Common myeloid progenitor, CD34-positive (primary cell): Measurements from ENCODE around the gene SETD3.
A peak's percentile ranks its signal among the peaks of the same experiment; 100 is the strongest.

ENCODE experiments used
- CTCF ChIA-PET: fragments of 350-600 bp; sonication (Branson Sonifier 250); formaldehyde crosslinking; loops from one replicate; lab custom pipeline; 2021; ENCODE audit warnings: antibody characterized with exemption; lab: Charles Lee
- POLR2A ChIA-PET: fragments of 350-600 bp; sonication (Branson Sonifier 250); formaldehyde crosslinking; loops from one replicate; lab custom pipeline; 2021; ENCODE audit warnings: antibody characterized with exemption; lab: Charles Lee
- DNase-seq, 3 donors: peaks; one replicate each; pipeline versions ENCODE4 v3.0.0 to v3.0.0-alpha.2; 2013
- H3K27ac ChIP-seq, 2 experiments: 1 replicate in 1 of 2; 2 replicates in 1 of 2; pipeline ENCODE4 v1.7.0; 2013; ENCODE audit warnings: inconsistent platforms in 2 of 2, low read length in 2 of 2, mild to moderate bottlenecking in 2 of 2, low read depth in 1 of 2, moderate library complexity in 1 of 2; ENCODE audit not compliant: severe bottlenecking in 2 of 2, insufficient read depth in 1 of 2, poor library complexity in 1 of 2
- H3K27me3 ChIP-seq, 5 experiments: replicated peaks in 2 of 5; 1 replicate in 3 of 5; 2 replicates in 2 of 5; pipeline versions ENCODE4 v1.6.1 to v1.7.0; 2013; ENCODE audit warnings: low read length in 4 of 5, mild to moderate bottlenecking in 2 of 5, moderate library complexity in 2 of 5, inconsistent platforms in 1 of 5; ENCODE audit not compliant: insufficient read depth in 5 of 5, control insufficient read depth in 4 of 5
- H3K36me3 ChIP-seq, 4 experiments: 1 replicate in 2 of 4; 2 replicates in 2 of 4; pipeline versions ENCODE4 v1.6.1 to v1.7.0; 2013; ENCODE audit warnings: low read length in 3 of 4, control low read depth in 1 of 4, mild to moderate bottlenecking in 1 of 4; ENCODE audit not compliant: control insufficient read depth in 4 of 4, insufficient read depth in 4 of 4
- H3K4me1 ChIP-seq, 4 experiments: 1 replicate in 3 of 4; 2 replicates in 1 of 4; pipeline versions ENCODE4 v1.6.1 to v1.7.1; 2013; ENCODE audit warnings: low read length in 3 of 4, mild to moderate bottlenecking in 3 of 4, control low read depth in 1 of 4, inconsistent platforms in 1 of 4, moderate library complexity in 1 of 4; ENCODE audit not compliant: control insufficient read depth in 4 of 4, insufficient read depth in 4 of 4; ENCODE audit errors: control extremely low read depth in 1 of 4
- H3K4me3 ChIP-seq, 7 experiments: 1 replicate in 4 of 7; 2 replicates in 3 of 7; pipeline versions ENCODE4 v1.5.1 to v1.7.0; 2013; ENCODE audit warnings: mild to moderate bottlenecking in 7 of 7, low read length in 6 of 7, moderate library complexity in 6 of 7, inconsistent platforms in 2 of 7, low read depth in 2 of 7, control low read depth in 1 of 7; ENCODE audit not compliant: insufficient read depth in 4 of 7, control insufficient read depth in 1 of 7; ENCODE audit errors: extremely low read depth in 1 of 7
- H3K9me3 ChIP-seq, 5 experiments: 1 replicate in 4 of 5; 2 replicates in 1 of 5; pipeline versions ENCODE4 v1.6.1 to v1.7.1; 2013; ENCODE audit warnings: low read length in 4 of 5, mild to moderate bottlenecking in 2 of 5, inconsistent platforms in 1 of 5, low read depth in 1 of 5, moderate library complexity in 1 of 5; ENCODE audit not compliant: control insufficient read depth in 4 of 5, insufficient read depth in 2 of 5; ENCODE audit errors: control extremely low read depth in 1 of 5
- WGBS: methylation state at CpG from one replicate; pipeline ENCODE4 v1.1.5; 2013; ENCODE audit not compliant: insufficient coverage; 5-methylcytosine and 5-hydroxymethylcytosine counted together

Gene SETD3

GRCh38 chr14:99481745-99482099 is 1.1 kb upstream of the SETD3 start:
- WGBS = 0% methylated on average over 15 of the region's 17 CpGs
- ChIA-PET POLR2A (no interaction called here), CTCF (interaction anchor here (1.6 kb wide), 1 partner anchor 10 kb away, joined by 7 read pairs; no protein-coding TSS in a partner anchor)
- H3K4me3 ChIP-seq = peak overlapping the region; percentile 81 to 100 (median 99)
- peak overlapping the region; percentile 90 to 94 for H3K27ac ChIP-seq
- peaks cover 11 to 36% (median 25%) of the 10 kb centered on the region in 4 experiments for H3K4me1 ChIP-seq
- no peaks in the 10 kb centered on the region for H3K9me3 ChIP-seq
- H3K36me3 ChIP-seq = no peaks in the 10 kb centered on the region
- H3K27me3 ChIP-seq = no peaks in the 10 kb centered on the region
- DNase-seq = peak; percentile 36 to 71 (median 59)

GRCh38 chr14:99480917-99481744 is 472 bp upstream of the SETD3 start, which contains the start of gene CCNK:
CCNK (plus strand) TSS chr14:99481409; CDS start chr14:99492678, 11,269 bp downstream.
- POLR2A ChIA-PET = no interaction called here
- under 1% methylated on average over 73 of the region's 82 CpGs for WGBS
- peak within 1 kb of the TSS; percentile 91 to 100 (median 99) for H3K4me3 ChIP-seq

DNA sequence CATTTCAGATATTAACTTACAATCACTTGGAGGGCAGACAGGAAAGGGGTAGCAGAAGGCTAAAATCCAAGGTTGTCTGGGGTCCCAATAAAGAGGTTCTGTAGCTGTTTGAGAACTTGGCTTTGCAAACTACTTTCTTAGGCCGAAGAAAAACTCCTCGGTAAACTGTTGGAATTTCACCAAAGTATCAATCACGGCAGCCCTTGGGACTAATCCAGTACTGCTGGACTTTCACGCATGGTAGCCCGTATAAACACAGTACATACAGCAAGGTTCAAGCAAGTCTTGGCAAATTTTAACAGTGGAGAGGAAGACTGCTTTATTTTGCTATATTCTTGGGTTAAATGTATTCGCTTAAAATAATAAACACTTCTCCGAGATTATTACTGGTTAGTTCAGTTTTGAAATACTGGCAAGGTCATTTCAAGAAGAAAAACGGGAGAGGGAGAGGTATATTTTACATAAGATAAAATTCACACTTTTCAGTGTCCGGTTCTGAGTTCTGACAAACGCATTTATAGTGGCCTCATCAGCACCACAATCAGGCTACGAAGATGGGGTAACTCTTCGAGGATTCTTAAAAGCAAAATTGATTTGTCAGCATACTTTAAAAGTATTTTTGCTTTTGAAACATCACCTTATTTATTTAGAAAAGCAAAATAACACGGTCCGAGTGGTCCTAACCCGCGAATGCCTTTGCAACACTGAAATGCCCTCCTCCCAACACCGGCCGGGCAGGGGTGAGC is 1.3 kb downstream of the SETD3 start:
- Histone ChIP-seq H3K4me1 (peaks cover 11 to 42% (median 27%) of the 10 kb centered on the region in 4 experiments), H3K27me3 (no peaks in the 10 kb centered on the region), H3K27ac (peak overlapping the region; percentile 21 to 77), H3K36me3 (peaks cover 0 to 4% (median 0%) of the 10 kb centered on the region in 4 experiments), H3K4me3 (peak overlapping the region; percentile 73 to 99 (median 85)), H3K9me3 (no peaks in the 10 kb centered on the region)
- WGBS = 35% methylated on average over 11 of the region's 18 CpGs
- ChIA-PET POLR2A (no interaction called here), CTCF (no interaction called here)
- no peak for DNase-seq

More at GRCh38 chr14:99480917-99481744, 472 bp upstream of the SETD3 start, which contains the start of gene CCNK:
- CTCF ChIA-PET = no interaction called here
- H3K27ac ChIP-seq = peak within 1 kb of the TSS; percentile 90 to 94
- no peaks in the 10 kb centered on the region for H3K9me3 ChIP-seq
- DNase-seq = peak; percentile 100
- no peaks in the 10 kb centered on the region for H3K36me3 ChIP-seq
- H3K4me1 ChIP-seq = peaks cover 11 to 41% (median 27%) of the 10 kb centered on the region in 4 experiments
- H3K27me3 ChIP-seq = no peaks in the 10 kb centered on the region

GRCh38 chr14:99478128-99478527 is 2.5 kb downstream of the SETD3 start:
- Histone ChIP-seq H3K27ac (no peak overlapping the region), H3K4me3 (no peak overlapping the region), H3K4me1 (peaks cover 14 to 40% (median 26%) of the 10 kb centered on the region in 4 experiments), H3K9me3 (no peaks in the 10 kb centered on the region), H3K36me3 (peaks cover 0 to 4% (median 0%) of the 10 kb centered on the region in 4 experiments), H3K27me3 (no peaks in the 10 kb centered on the region)
- ChIA-PET CTCF (interaction anchor here (0.9 kb wide), 1 partner anchor 38 kb away, joined by 3 read pairs; no protein-coding TSS in a partner anchor), POLR2A (no interaction called here)
- 93% methylated on average over 3 of the region's 4 CpGs for WGBS
- no peak for DNase-seq

DNA sequence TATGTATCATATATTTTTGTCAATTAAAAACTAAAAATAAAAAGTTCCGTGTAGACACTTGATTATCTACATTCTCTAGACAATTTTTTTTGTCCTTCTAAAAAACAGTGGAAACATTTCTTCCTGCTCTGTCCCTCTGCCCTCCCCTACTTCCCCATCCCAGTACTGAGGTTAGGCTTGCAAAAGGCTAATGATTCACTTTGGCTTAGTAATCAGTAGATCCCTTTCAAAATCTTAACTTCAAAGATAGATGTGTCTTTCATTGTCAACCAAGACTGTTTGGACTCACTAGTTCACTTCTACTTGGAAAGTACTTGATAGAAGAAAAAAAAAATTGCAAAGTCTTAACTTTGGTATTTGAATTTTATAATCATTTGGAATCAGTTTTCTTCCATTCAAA is 3.8 kb downstream of the SETD3 start:
- CTCF ChIA-PET = interaction anchor here (0.9 kb wide), 1 partner anchor 37 kb away, joined by 3 read pairs; no protein-coding TSS in a partner anchor
- Histone ChIP-seq H3K4me3 (peak overlapping the region in 1 of 7 experiments; percentile 17), H3K27ac (no peak overlapping the region), H3K4me1 (peaks cover 10 to 31% (median 17%) of the 10 kb centered on the region in 4 experiments), H3K9me3 (no peaks in the 10 kb centered on the region), H3K36me3 (peaks cover 0 to 4% (median 0%) of the 10 kb centered on the region in 4 experiments), H3K27me3 (no peaks in the 10 kb centered on the region)
- 0% methylated on average over 1 of the region's 1 CpG for WGBS
- peak; percentile 15 to 30 (median 25) for DNase-seq
- POLR2A ChIA-PET = no interaction called here

- ChIA-PET CTCF (interaction anchor here (1.1 kb wide), 1 partner anchor 11 kb away, joined by 3 read pairs; no protein-coding TSS in a partner anchor), POLR2A (no interaction called here)
- Histone ChIP-seq H3K4me1 (peaks cover 9 to 31% (median 17%) of the 10 kb centered on the region in 4 experiments), H3K9me3 (no peaks in the 10 kb centered on the region), H3K27me3 (no peaks in the 10 kb centered on the region), H3K36me3 (peaks cover 0 to 4% (median 0%) of the 10 kb centered on the region in 4 experiments), H3K4me3 (no peak overlapping the region), H3K27ac (no peak overlapping the region)
- WGBS = 100% methylated on average over 1 of the region's 2 CpGs
- DNase-seq = no peak
Observed at GRCh38 chr14:99475660-99476059, 5.0 kb downstream of the SETD3 start.
